CD14-positive monocyte (primary cell): ENCODE data around the gene TBC1D22A. TPM values are rescaled to one million over a fixed set of nuclear protein-coding genes. Genes with fewer than 3 reads are reported as not detected.

ENCODE experiments used
- DNase-seq, 3 donors: peaks; one replicate each; pipeline ENCODE4 v3.0.0-alpha.2; 2011 to 2022
- H2AFZ ChIP-seq: 2 replicates; pipeline ENCODE4 v1.6.0; 2012; ENCODE audit warnings: mild to moderate bottlenecking, low read depth, low read length, inconsistent platforms; ENCODE audit not compliant: insufficient read depth, poor library complexity, severe bottlenecking
- H3K27ac ChIP-seq, 2 donors: 1 replicate in 1 of 2; 2 replicates in 1 of 2; pipeline ENCODE4 v1.5.1; 2012 to 2013; ENCODE audit warnings: low read length in 2 of 2, control low read depth in 1 of 2, inconsistent platforms in 1 of 2, low read depth in 1 of 2, mild to moderate bottlenecking in 1 of 2
- H3K27me3 ChIP-seq, 2 donors: one replicate each; pipeline versions ENCODE4 v1.6.0 to v1.6.1; 2011 to 2013; ENCODE audit warnings: low read length in 2 of 2; ENCODE audit not compliant: control insufficient read depth in 2 of 2, insufficient read depth in 2 of 2
- H3K36me3 ChIP-seq, 2 donors: replicated peaks in 1 of 2; 1 replicate in 1 of 2; 2 replicates in 1 of 2; pipeline versions ENCODE4 v1.5.1 to v1.6.1; 2012 to 2013; ENCODE audit warnings: low read length in 2 of 2, control low read depth in 1 of 2, inconsistent platforms in 1 of 2, mild to moderate bottlenecking in 1 of 2; ENCODE audit not compliant: insufficient read depth in 2 of 2, control insufficient read depth in 1 of 2
- H3K4me1 ChIP-seq, 2 donors: 1 replicate in 1 of 2; 2 replicates in 1 of 2; pipeline versions ENCODE4 v1.5.1 to v1.6.1; 2012 to 2013; ENCODE audit warnings: low read length in 2 of 2, control low read depth in 1 of 2, inconsistent platforms in 1 of 2, mild to moderate bottlenecking in 1 of 2, moderate library complexity in 1 of 2; ENCODE audit not compliant: insufficient read depth in 2 of 2, control insufficient read depth in 1 of 2
- H3K4me2 ChIP-seq: replicated peaks from 2 replicates; pipeline ENCODE3; 2012; ENCODE audit warnings: low read length, moderate library complexity, mild to moderate bottlenecking; ENCODE audit not compliant: poor library complexity, severe bottlenecking; ENCODE audit errors: extremely low read depth
- H3K4me3 ChIP-seq, 3 experiments: fragments of 200-600 bp in 1 of 3; sonication (generic) in 1 of 3; replicated peaks in 1 of 3; 1 replicate in 2 of 3; 2 replicates in 1 of 3; pipeline ENCODE4 v1.5.1; 2011 to 2013; ENCODE audit warnings: low read length in 3 of 3, mild to moderate bottlenecking in 3 of 3, control low read depth in 2 of 3, low read depth in 2 of 3, inconsistent platforms in 1 of 3, moderate library complexity in 1 of 3
- H3K79me2 ChIP-seq: 2 replicates; pipeline ENCODE4 v1.6.0; 2012; ENCODE audit warnings: mild to moderate bottlenecking, control low read depth, inconsistent platforms, low read length, moderate library complexity; ENCODE audit not compliant: insufficient read depth
- H3K9ac ChIP-seq: 2 replicates; pipeline ENCODE4 v1.6.0; 2017; ENCODE audit warnings: low read length, mild to moderate bottlenecking; ENCODE audit not compliant: insufficient read depth, poor library complexity, severe bottlenecking
- H3K9me3 ChIP-seq, 2 donors: replicated peaks in 1 of 2; 1 replicate in 1 of 2; 2 replicates in 1 of 2; pipeline versions ENCODE4 v1.5.1 to v1.6.1; 2012 to 2013; ENCODE audit warnings: low read length in 2 of 2, control low read depth in 1 of 2; ENCODE audit not compliant: control insufficient read depth in 1 of 2, insufficient read depth in 1 of 2
- H4K20me1 ChIP-seq: 2 replicates; pipeline ENCODE4 v1.6.0; 2012; ENCODE audit warnings: mild to moderate bottlenecking, low read length, control low read depth, moderate library complexity; ENCODE audit not compliant: insufficient read depth
- H3K27ac Mint-ChIP-seq, 7 donors: one replicate each; pipeline ENCODE4 v1.8.0; 2020; ENCODE audit warnings: mild to moderate bottlenecking in 7 of 7, mixed read lengths in 7 of 7, moderate library complexity in 6 of 7, inconsistent platforms in 2 of 7
- H3K27me3 Mint-ChIP-seq, 3 donors: one replicate each; pipeline ENCODE4 v1.8.0; 2021 to 2022; ENCODE audit warnings: low read depth in 3 of 3, mild to moderate bottlenecking in 3 of 3, mixed read lengths in 3 of 3, moderate library complexity in 3 of 3, inconsistent platforms in 1 of 3
- H3K36me3 Mint-ChIP-seq, 2 donors: one replicate each; pipeline ENCODE4 v1.8.0; 2020; ENCODE audit warnings: mixed read lengths in 2 of 2, inconsistent platforms in 1 of 2, mild to moderate bottlenecking in 1 of 2
- H3K4me1 Mint-ChIP-seq: one replicate; pipeline ENCODE4 v1.8.0; 2020; ENCODE audit warnings: mild to moderate bottlenecking, mixed read lengths
- H3K4me3 Mint-ChIP-seq, 2 donors: one replicate each; pipeline ENCODE4 v1.8.0; 2020; ENCODE audit warnings: mild to moderate bottlenecking in 2 of 2, mixed read lengths in 2 of 2, moderate library complexity in 1 of 2
- H3K9me3 Mint-ChIP-seq, 7 donors: one replicate each; pipeline ENCODE4 v1.8.0; 2020 to 2022; ENCODE audit warnings: mixed read lengths in 7 of 7, mild to moderate bottlenecking in 6 of 7, moderate library complexity in 6 of 7, inconsistent platforms in 2 of 7
- WGBS: methylation state at CpG from one replicate; pipeline ENCODE4 v1.1.5; 2013; ENCODE audit warnings: missing lambda C conversion rate; ENCODE audit not compliant: insufficient coverage; 5-methylcytosine and 5-hydroxymethylcytosine counted together
- intact Hi-C, 2 donors: fragments of 100-400 bp; cut with micrococcal nuclease; formaldehyde crosslinking; loops; one replicate each; pipeline versions ENCODE4 v1.15.0 to v1.15.1; 2023
- polyA plus RNA-seq, 3 donors: library from polyadenylated mRNA; depleted of rRNA in 1 of 3; unstranded in 2 of 3; stranded (reverse) in 1 of 3; fragments of 300-500 nt in 2 of 3; fragments of >200 nt in 1 of 3; fragmentation: Illumina TruSeq in 2 of 3; gene quantifications; 1 replicate in 2 of 3; 2 replicates in 1 of 3; pipeline ENCODE4 v1.2.3, GENCODE V29; 2012 to 2021
- TF ChIP-seq, protein P1 (sequence below): fragments of 200-600 bp; IDR thresholded peaks from one replicate; pipeline ENCODE4 v1.8.0; 2022; ENCODE audit warnings: antibody characterized with exemption, mild to moderate bottlenecking

TBC1D22A gene
- polyA plus RNA-seq, 3 donors, result 25.9 to 36.2 (median 29.5) TPM

GRCh38 chr22:46951973-46952372, 189.5 kb downstream of the TBC1D22A start:
- Histone ChIP-seq H3K9ac (no peak overlapping the region), H4K20me1 (peaks cover 94% of the 10 kb centered on the region), H3K4me1 (no peaks in the 10 kb centered on the region), H3K9me3 (no peaks in the 10 kb centered on the region), H3K27me3 (no peaks in the 10 kb centered on the region), H2AFZ (no peak overlapping the region), H3K36me3 (peaks cover 19 to 77% of the 10 kb centered on the region in 2 donors), H3K79me2 (no peaks in the 10 kb centered on the region), H3K27ac (no peak overlapping the region), H3K4me3 (no peak overlapping the region), H3K4me2 (no peak overlapping the region)
- H3K4me1 Mint-ChIP-seq, result no peaks in the 10 kb centered on the region
- H3K27ac Mint-ChIP-seq, result no peak overlapping the region
- H3K36me3 Mint-ChIP-seq, result peaks cover 47 to 56% of the 10 kb centered on the region in 2 donors
- H3K27me3 Mint-ChIP-seq, result no peaks in the 10 kb centered on the region
- no peak overlapping the region for H3K4me3 Mint-ChIP-seq
- no peaks in the 10 kb centered on the region for H3K9me3 Mint-ChIP-seq
- no peak for DNase-seq
- intact Hi-C loops, result no loop called here
- TF ChIP-seq, protein P1, sequence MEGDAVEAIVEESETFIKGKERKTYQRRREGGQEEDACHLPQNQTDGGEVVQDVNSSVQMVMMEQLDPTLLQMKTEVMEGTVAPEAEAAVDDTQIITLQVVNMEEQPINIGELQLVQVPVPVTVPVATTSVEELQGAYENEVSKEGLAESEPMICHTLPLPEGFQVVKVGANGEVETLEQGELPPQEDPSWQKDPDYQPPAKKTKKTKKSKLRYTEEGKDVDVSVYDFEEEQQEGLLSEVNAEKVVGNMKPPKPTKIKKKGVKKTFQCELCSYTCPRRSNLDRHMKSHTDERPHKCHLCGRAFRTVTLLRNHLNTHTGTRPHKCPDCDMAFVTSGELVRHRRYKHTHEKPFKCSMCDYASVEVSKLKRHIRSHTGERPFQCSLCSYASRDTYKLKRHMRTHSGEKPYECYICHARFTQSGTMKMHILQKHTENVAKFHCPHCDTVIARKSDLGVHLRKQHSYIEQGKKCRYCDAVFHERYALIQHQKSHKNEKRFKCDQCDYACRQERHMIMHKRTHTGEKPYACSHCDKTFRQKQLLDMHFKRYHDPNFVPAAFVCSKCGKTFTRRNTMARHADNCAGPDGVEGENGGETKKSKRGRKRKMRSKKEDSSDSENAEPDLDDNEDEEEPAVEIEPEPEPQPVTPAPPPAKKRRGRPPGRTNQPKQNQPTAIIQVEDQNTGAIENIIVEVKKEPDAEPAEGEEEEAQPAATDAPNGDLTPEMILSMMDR, result no peak
- WGBS, result 97% methylated on average over 6 of the region's 7 CpGs

DNA sequence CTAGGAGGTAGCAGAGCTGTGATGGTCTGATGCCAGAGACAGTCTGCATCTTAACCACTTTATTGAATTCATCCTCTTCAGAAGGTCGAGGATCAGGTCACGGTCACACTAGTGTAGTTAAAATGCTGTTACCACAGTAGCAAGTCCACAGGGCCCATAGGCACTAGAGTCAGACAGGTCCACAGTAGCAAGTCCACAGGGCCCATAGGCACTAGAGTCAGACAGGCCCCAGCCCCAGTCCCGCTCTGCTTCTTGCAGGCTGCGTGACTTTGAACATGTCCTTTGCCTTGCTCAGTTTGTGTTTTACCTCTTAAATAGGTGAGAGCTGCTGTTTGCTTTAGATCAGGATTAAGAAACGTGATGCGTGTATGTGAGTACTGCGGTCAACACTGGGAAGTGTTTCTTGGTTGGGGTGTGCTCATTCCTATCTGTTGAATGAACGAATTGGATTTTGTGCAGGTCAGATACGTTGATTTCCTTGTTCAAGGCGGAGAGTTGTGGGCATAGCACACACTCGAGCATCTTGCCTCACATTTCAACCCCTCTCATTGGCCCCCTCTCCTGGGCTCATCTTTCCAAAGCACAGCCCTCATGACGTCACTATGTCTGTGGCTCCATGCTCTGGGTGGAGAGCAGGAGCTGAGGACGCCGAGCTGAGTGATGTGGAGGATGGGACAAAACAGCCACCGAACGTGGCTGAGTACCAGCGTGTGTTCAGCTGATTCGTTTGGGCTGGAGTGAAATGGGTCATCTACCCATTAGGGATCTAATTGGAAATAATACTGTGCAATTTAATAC, 191.7 kb downstream of the TBC1D22A start:
- H4K20me1 ChIP-seq, result peaks cover 90% of the 10 kb centered on the region
- no peaks in the 10 kb centered on the region for H3K27me3 ChIP-seq
- no peak overlapping the region for H3K9ac ChIP-seq
- no peaks in the 10 kb centered on the region for H3K4me1 ChIP-seq
- H3K4me2 ChIP-seq, result no peak overlapping the region
- TF ChIP-seq, protein P1, result no peak
- no peak overlapping the region for H3K4me3 Mint-ChIP-seq
- H3K36me3 ChIP-seq, result peaks cover 17 to 84% of the 10 kb centered on the region in 2 donors
- no peak overlapping the region for H2AFZ ChIP-seq
- H3K4me3 ChIP-seq, result no peak overlapping the region
- intact Hi-C loops, result no loop called here
- H3K4me1 Mint-ChIP-seq, result no peaks in the 10 kb centered on the region
- 96% methylated on average over 10 of the region's 18 CpGs for WGBS
- H3K27me3 Mint-ChIP-seq, result no peaks in the 10 kb centered on the region
- H3K9me3 Mint-ChIP-seq, result no peaks in the 10 kb centered on the region
- DNase-seq, result no peak
- H3K79me2 ChIP-seq, result no peaks in the 10 kb centered on the region
- H3K9me3 ChIP-seq, result no peaks in the 10 kb centered on the region
- peaks cover 53 to 56% of the 10 kb centered on the region in 2 donors for H3K36me3 Mint-ChIP-seq
- no peak overlapping the region for H3K27ac ChIP-seq
- H3K27ac Mint-ChIP-seq, result peak overlapping the region in 2 of 7 donors; percentile 53 to 54
